Adrenal gland (tissue), 12 donors: Measurements from ENCODE around the gene PACRG. TPM values are rescaled to one million over a fixed set of nuclear protein-coding genes. Genes with fewer than 3 reads are reported as not detected.

ENCODE experiments used
- DNase-seq, 7 donors: peaks; one replicate each; pipeline ENCODE4 v3.0.0-alpha.2; 2019 to 2020
- H3K27ac ChIP-seq, 5 donors: fragments of 200-600 bp; sonication (generic) in 4 of 5; 1 replicate in 3 of 5; 2 replicates in 2 of 5; pipeline versions ENCODE4 v1.5.1 to v1.8.0; 2016 to 2020; ENCODE audit warnings: mild to moderate bottlenecking in 1 of 5
- H3K27me3 ChIP-seq: fragments of 200-600 bp; 2 replicates; pipeline ENCODE4 v1.8.0; 2021
- H3K36me3 ChIP-seq, 2 donors: fragments of 200-600 bp; replicated peaks in 1 of 2; 1 replicate in 1 of 2; 2 replicates in 1 of 2; pipeline versions ENCODE4 v1.5.1 to v1.8.0; 2018 to 2022
- H3K4me1 ChIP-seq, 2 donors: fragments of 200-600 bp; replicated peaks in 1 of 2; 1 replicate in 1 of 2; 2 replicates in 1 of 2; pipeline versions ENCODE4 v1.5.1 to v1.8.0; 2018 to 2021
- H3K4me3 ChIP-seq, 4 donors: fragments of 200-600 bp; sonication (generic) in 3 of 4; one replicate each; pipeline ENCODE4 v1.5.1; 2016 to 2018
- H3K9me3 ChIP-seq, 3 donors: fragments of 200-600 bp; sonication (generic) in 1 of 3; replicated peaks in 1 of 3; 1 replicate in 2 of 3; 2 replicates in 1 of 3; pipeline versions ENCODE4 v1.5.1 to v1.8.0; 2016 to 2021
- POLR2A ChIP-seq, 2 donors: fragments of 450-650 bp; IDR thresholded peaks; one replicate each; pipeline ENCODE4 v1.6.1; 2017; ENCODE audit warnings: antibody characterized with exemption in 2 of 2, mild to moderate bottlenecking in 2 of 2, moderate library complexity in 1 of 2
- WGBS, 4 donors: extraction: QIAGEN DNeasy Blood & Tissue Kit in 2 of 4; methylation state at CpG; one replicate each; pipeline versions ENCODE4 v1.1.5 to v1.1.7; 2013 to 2017; 5-methylcytosine and 5-hydroxymethylcytosine counted together
- intact Hi-C, 2 donors: fragments of 100-400 bp; cut with DNase I; formaldehyde crosslinking; loops; one replicate each; pipeline versions ENCODE4 v1.14.1 to v1.15.0; 2022 to 2023
- polyA plus RNA-seq, 3 donors: library from polyadenylated mRNA; stranded (reverse); fragments of 200-250 nt in 2 of 3; fragments of 350-450 nt in 1 of 3; fragmentation: Illumina TruSeq in 1 of 3; extraction: RNeasy Lipid Tissue Mini Kit (QIAGEN cat#74804) in 1 of 3; gene quantifications; one replicate each; pipeline ENCODE4 v1.2.3, GENCODE V29; 2013 to 2014
- total RNA-seq, 9 donors: library from RNA; depleted of rRNA in 4 of 9; stranded (reverse); fragments of >200 nt in 4 of 9; fragments of 120-200 nt in 1 of 9; fragmentation: NEBNext Ultra II Directional in 1 of 9; extraction: Animal tissue kit (Norgen Biotek cat#: 25700) in 1 of 9; gene quantifications; one replicate each; pipeline versions ENCODE4 v1.1.0 to v1.2.4, GENCODE V29; 2013 to 2023
- TF ChIP-seq, protein P1 (sequence below), 6 experiments: fragments of 450-650 bp in 4 of 6; fragments of 200-600 bp in 2 of 6; sonication (generic) in 1 of 6; IDR thresholded peaks; 1 replicate in 5 of 6; 2 replicates in 1 of 6; pipeline versions ENCODE4 v1.5.1 to v1.8.0; 2016 to 2021; ENCODE audit warnings: antibody characterized with exemption in 6 of 6, mild to moderate bottlenecking in 2 of 6, moderate library complexity in 1 of 6
- donor health status: healthy with polysubstance abuse.
- donor health status: Bipolar disorder and iron deficiency.
- donor health status: DM: yes; HTN: yes; CAD: no.
- donor health status: DM: no; HTN: no; CAD: no.
- donor health status: DM: no; HTN: no; CAD: no.
- donor health status: DM: yes; HTN: yes; CAD: no.

The PACRG gene
- total and polyA plus RNA-seq, 12 donors: 0.18 to 6.1 (median 1.4) TPM

DNA sequence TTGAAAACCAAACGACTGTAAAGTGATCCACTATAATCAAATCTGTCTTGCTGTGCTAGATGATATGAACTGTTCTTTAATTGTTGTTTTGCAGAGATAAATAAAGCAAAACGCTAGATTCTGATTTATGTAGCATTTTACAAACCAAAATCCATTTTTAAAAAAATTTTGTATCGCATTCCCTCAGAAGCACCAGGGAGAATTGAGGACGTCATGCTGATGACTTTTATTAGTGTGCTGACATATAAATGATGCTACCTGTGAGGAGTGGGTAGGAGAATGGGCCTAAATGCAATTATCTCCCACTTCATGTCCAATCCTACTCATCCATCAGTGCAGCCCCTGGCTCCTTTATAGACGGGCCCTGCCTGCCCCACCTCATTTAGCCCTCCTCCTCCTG, 282.4 kb downstream of the PACRG start:
- no peak overlapping the region for H3K27ac ChIP-seq

DNA sequence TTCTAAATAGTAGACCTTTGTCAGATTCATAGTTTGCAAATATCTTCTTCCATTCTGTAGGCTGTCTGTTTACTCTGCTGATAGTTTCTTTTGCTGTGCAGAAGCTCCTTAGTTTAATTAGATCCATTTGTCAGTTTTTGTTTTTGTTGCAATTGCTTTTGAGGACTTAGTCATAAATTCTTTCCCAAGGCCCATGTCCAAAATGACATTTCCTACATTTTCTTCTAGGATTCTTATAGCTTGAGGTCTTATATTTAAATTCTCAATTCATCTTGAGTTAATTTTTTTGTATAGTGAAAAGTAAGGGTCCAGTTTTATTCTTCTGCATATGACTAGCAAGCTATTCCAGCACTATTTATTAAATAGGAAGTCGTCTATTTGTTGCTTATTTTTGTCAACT, 287.0 kb downstream of the PACRG start:
- Histone ChIP-seq H3K4me1 (no peaks in the 10 kb centered on the region), H3K36me3 (no peaks in the 10 kb centered on the region), H3K27ac (no peak overlapping the region), H3K27me3 (no peaks in the 10 kb centered on the region), H3K4me3 (no peak overlapping the region), H3K9me3 (no peaks in the 10 kb centered on the region)
- intact Hi-C loops: no loop called here
- WGBS, 4 donors: 68 to 78% (median 75%) methylated on average over 1 of the region's 1 CpG
- TF ChIP-seq POLR2A (IDR thresholded peaks at IDR 0.05): no peak
- TF ChIP-seq, protein P1, sequence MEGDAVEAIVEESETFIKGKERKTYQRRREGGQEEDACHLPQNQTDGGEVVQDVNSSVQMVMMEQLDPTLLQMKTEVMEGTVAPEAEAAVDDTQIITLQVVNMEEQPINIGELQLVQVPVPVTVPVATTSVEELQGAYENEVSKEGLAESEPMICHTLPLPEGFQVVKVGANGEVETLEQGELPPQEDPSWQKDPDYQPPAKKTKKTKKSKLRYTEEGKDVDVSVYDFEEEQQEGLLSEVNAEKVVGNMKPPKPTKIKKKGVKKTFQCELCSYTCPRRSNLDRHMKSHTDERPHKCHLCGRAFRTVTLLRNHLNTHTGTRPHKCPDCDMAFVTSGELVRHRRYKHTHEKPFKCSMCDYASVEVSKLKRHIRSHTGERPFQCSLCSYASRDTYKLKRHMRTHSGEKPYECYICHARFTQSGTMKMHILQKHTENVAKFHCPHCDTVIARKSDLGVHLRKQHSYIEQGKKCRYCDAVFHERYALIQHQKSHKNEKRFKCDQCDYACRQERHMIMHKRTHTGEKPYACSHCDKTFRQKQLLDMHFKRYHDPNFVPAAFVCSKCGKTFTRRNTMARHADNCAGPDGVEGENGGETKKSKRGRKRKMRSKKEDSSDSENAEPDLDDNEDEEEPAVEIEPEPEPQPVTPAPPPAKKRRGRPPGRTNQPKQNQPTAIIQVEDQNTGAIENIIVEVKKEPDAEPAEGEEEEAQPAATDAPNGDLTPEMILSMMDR (IDR thresholded peaks at IDR 0.05): no peak
- DNase-seq: no peak

More for the DNA sequence above, 282.4 kb downstream of the PACRG start:
- no peak for TF ChIP-seq POLR2A (IDR thresholded peaks at IDR 0.05)
- TF ChIP-seq, protein P1 (IDR thresholded peaks at IDR 0.05): no peak
- intact Hi-C loops: no loop called here
- DNase-seq: no peak
- Histone ChIP-seq H3K4me1 (no peaks in the 10 kb centered on the region), H3K36me3 (no peaks in the 10 kb centered on the region), H3K4me3 (no peak overlapping the region), H3K9me3 (no peaks in the 10 kb centered on the region), H3K27me3 (no peaks in the 10 kb centered on the region)
- WGBS, 4 donors: 70 to 73% (median 71%) methylated on average over 5 of the region's 5 CpGs

DNA sequence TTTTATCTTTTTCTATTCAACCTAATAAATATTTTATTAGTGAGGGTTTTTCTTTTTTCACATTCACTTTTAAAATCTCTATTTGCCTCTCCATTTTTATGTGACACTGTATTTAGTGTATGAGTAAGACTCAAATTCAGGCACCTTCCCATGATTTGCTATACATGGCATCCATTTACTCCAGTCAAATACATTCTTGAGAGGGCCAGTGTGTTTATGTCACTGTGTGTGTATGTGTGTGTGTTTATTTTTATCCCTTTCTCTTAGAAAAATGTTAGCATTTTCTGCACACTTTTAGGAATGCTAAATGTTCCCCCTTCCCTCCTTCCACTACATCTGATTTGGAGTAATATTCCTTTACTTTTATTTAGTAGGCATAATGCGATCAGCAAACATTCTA, 290.0 kb downstream of the PACRG start:
- no peak for DNase-seq
- TF ChIP-seq POLR2A (IDR thresholded peaks at IDR 0.05): no peak
- H3K4me3 ChIP-seq: no peak overlapping the region
- H3K9me3 ChIP-seq: no peaks in the 10 kb centered on the region
- intact Hi-C loops: no loop called here
- 87 to 97% (median 93%) methylated on average over 1 of the region's 1 CpG for WGBS, 4 donors
- H3K36me3 ChIP-seq: no peaks in the 10 kb centered on the region
- H3K27me3 ChIP-seq: no peaks in the 10 kb centered on the region
- H3K27ac ChIP-seq: no peak overlapping the region
- no peaks in the 10 kb centered on the region for H3K4me1 ChIP-seq

DNA sequence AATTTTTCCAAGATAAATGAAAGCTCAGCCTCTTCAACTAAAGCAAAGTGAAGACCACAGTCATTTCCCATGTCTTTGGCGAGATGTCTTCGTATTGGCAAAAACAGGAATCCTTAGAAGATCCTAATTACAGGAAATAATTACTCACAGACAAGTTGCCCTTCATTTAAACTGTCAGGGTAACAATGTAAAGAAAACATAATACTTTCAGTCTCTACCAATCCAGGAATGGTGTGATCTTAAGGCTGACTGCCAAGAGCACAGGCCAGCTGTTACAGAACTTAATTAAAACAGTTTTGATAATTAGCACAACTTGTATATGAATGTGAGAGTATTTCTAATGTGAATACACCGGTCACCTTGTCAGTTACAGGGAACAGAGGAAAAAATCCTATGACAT, 292.2 kb downstream of the PACRG start:
- Histone ChIP-seq H3K27ac (no peak overlapping the region), H3K27me3 (no peaks in the 10 kb centered on the region), H3K9me3 (peaks cover 0 to 3% (median 0%) of the 10 kb centered on the region in 3 donors), H3K36me3 (no peaks in the 10 kb centered on the region), H3K4me1 (no peaks in the 10 kb centered on the region), H3K4me3 (no peak overlapping the region)
- no peak for TF ChIP-seq POLR2A (IDR thresholded peaks at IDR 0.05)
- TF ChIP-seq, protein P1 (IDR thresholded peaks at IDR 0.05): no peak
- no peak for DNase-seq
- intact Hi-C loops: no loop called here
- 59 to 64% (median 62%) methylated on average over 3 of the region's 3 CpGs for WGBS, 4 donors

DNA sequence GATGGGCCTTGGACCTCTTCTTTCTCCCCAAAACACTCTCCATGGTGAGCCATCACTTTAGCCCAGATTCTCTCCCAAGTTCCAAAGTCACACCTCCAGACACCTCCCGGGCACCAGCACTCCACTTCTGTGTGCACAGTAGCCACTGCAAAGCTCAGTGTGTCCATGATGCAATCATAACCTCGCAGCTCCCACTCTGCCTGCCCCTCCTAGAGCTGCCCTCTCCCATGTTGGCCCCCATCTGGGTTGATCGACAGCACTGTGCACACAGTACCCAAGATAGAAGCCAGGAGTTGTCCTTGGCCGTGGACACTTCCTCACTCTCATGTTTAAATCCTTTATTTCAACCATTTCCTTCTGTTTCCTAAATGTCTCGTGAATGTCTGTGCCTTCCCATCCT, 293.3 kb downstream of the PACRG start:
- Histone ChIP-seq H3K27me3 (no peaks in the 10 kb centered on the region), H3K4me1 (no peaks in the 10 kb centered on the region), H3K4me3 (no peak overlapping the region), H3K27ac (no peak overlapping the region), H3K36me3 (no peaks in the 10 kb centered on the region), H3K9me3 (peaks cover 0 to 3% (median 0%) of the 10 kb centered on the region in 3 donors)
- TF ChIP-seq, protein P1 (IDR thresholded peaks at IDR 0.05): no peak
- no peak for TF ChIP-seq POLR2A (IDR thresholded peaks at IDR 0.05)
- no peak for DNase-seq
- 66 to 79% (median 70%) methylated on average over 4 to 5 of the region's 5 CpGs for WGBS, 4 donors
- intact Hi-C loops: no loop called here
